ENCODE measurements around the gene PIRT.

The PIRT gene

DNA sequence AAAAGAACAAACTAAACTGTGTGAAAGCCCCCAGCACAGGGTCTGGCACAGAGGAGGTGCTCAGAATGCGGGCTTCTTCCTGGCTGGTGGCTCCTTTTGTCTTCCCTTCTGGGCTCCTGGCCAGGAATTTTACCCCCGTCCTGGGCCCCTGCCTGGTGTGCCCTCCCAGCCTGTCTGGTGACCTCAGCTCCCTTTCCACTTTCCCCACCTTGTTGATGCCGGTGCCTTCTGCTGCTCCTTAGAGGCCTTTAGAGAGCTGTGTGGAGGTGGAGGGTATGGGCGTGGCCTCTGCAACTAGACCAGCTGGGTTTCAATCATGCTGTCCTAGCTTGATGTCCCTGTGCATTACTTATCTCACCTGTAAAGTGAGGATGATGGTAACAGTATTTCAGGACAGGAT, 16.8 kb downstream of the PIRT start:
- DNase-seq (ENCODE audit: low spot score), result no peak

GRCh38 chr17:10815319-10815718, 22.6 kb downstream of the PIRT start:
- DNase-seq (ENCODE audit: low spot score), result no peak

DNA sequence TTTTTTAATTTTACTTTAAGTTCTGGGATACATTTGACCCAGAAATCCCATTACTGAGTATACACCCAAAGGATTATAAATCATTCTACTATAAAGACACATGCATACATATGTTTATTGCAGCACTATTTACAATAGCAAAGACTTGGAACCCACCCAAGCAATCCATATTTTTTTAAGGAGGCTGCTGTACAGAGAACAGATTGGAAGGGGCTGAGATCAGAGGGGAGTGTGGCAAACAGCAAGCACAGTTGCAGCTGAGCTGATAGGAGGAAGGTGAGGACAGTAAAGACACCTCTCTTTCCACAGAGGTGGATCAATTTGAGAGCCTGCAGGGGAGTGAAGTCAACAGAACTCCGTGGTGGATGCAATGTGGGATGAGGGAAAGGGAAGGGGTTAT, 23.8 kb downstream of the PIRT start:
- DNase-seq (ENCODE audit: low spot score), result no peak

GRCh38 chr17:10812674-10813073, 25.2 kb downstream of the PIRT start:
- no peak for DNase-seq (ENCODE audit: low spot score)

DNA sequence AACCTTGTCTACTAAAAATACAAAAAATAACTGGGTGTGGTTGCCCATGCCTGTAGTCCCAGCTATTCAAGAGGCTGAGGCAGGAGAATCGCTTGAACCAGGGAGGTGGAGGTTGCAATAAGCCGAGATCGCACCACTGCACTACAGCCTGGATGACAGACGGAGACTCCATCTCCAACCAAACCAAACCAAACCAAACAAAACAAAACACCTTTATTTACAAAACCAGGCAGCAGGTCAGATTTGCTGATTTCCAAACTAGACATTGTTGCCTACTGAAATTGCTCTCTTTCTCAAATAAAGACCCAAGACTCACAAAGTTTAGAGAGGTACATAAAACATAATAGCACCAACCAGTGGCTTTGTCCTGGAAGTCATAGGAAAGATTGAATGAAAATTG, 28.3 kb downstream of the PIRT start:
- DNase-seq (ENCODE audit: low spot score), result no peak

DNA sequence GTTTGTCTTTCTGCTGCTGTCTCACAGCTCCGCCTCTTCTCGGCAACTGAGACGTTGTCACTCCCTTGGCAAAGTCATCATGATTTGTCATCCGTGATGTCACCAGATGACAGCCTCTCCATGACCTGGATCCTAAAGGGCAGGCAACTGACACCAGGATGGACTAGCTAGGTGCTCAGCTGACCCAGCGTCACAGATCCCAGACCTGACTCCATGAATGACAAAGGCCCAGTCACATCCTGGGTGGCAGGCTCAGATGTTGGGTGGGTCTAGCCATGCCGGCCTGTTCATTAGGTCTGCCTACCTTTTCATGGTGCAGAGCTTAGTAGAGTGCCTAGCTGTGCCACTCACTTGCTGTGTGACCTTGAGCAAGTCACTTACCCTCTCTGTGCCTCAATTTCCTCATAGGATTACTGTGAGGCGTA, 30.2 kb downstream of the PIRT start:
- DNase-seq (ENCODE audit: low spot score), result no peak

- no peak for DNase-seq (ENCODE audit: low spot score)
Measured at GRCh38 chr17:10806545-10807262, 31.2 kb downstream of the PIRT start.

GRCh38 chr17:10805911-10806310, 32.0 kb downstream of the PIRT start:
- DNase-seq (ENCODE audit: low spot score), result no peak

DNA sequence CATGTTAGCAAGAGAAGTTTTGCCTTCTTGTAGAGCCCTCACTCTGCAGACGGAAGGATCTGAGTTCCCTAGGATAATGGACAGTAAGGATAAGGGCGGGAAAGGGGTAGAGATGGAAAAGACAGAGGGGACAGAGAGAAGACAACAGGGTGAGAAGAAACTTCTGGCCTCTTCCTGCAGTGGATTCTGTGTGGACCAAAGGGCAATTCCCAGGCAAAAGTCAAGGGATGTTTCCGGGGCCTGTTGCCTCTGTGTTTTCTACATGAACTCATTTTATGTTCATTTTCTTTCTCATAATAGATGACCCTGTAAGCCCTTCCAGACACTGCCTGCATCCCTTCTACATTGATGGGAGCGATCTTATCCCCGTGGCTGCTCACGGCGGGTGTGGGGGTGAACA, 33.3 kb downstream of the PIRT start:
- DNase-seq (ENCODE audit: low spot score), result no peak

GRCh38 chr17:10803830-10804475, 33.9 kb downstream of the PIRT start, which contains the start of gene TMEM238L:
TMEM238L (minus strand) TSS chr17:10804099; CDS start chr17:10803963, 136 bp downstream.
- no peak for DNase-seq (ENCODE audit: low spot score)

GRCh38 chr17:10803350-10803749, 34.5 kb downstream of the PIRT start:
- DNase-seq (ENCODE audit: low spot score), result no peak

DNA sequence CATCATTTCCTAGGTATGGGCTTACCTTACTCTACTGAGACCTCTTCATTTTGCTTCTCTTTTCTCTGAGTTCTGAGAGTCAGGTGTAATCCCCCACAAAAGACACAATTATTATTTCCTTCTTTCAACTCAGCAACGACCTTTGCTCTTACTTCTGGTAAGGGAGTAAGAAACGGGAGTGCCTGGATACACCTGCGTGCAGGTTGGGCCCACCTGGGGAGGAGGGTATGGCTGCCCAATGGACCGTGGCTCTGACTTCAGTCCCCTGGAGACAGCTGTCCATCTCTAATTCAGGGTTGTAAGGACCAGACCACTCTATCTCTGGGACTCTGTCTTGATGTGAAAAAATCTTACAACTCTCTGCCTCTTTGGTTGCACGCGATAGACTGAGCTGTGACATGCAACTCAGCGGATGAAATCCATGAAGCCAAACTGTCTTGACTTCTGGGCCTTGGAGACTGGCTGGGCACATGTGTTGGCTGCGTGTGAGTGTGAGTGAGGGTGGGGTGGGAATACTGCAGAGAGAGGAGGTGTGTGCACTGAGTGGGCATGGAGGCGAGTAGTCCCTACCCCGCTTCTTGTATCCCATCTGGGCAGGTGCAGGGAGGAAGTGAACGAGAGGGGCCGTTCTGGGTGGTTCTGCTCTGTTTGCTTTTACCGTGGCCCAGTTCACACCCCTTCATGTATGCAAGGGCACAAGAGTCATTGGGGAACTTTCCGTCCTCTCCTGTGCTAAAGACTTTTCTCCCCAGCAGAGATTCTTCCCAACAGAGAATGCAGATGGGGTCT, 35.2 kb downstream of the PIRT start:
- no peak for DNase-seq (ENCODE audit: low spot score)

DNA sequence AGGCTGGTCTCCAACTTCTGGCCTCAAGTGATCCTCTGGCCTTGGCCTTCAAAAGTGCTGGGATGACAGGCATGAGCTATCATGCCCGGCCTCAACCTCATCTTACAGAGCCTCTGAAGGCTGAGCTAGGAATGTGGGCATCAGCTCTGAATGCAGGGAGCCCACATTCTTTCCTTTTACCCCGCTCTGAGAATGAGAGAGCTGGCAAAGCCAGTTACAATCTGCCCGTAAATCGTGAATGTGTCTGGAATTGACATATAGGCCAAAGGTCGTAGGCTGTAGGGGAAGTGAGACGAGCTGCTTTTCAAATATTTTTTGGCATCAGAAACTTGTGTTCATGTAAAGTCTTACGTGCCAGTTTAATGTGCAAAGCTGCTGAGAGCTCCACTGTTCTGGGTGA, 38.5 kb downstream of the PIRT start:
- DNase-seq (ENCODE audit: low spot score), result no peak

DNA sequence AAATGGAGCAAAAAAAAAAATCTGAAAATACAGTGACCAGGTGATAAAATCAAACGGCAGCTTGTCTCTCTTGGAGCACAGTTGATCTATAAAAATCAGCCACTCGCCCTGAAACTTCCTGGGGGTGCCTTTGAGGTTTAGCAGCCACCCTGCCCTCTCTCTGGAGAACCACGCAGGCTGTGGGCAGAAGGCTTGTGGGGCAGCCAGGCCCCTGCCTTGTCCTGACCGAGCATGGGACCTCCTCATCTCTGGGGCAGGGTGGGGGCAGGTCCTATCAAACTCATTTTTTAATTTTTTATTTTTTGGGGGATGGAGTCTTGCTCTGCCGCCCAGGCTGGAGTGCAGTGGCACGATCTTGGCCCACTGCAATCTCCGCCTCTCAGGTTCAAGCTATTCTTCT, 39.0 kb downstream of the PIRT start:
- DNase-seq (ENCODE audit: low spot score), result no peak

DNA sequence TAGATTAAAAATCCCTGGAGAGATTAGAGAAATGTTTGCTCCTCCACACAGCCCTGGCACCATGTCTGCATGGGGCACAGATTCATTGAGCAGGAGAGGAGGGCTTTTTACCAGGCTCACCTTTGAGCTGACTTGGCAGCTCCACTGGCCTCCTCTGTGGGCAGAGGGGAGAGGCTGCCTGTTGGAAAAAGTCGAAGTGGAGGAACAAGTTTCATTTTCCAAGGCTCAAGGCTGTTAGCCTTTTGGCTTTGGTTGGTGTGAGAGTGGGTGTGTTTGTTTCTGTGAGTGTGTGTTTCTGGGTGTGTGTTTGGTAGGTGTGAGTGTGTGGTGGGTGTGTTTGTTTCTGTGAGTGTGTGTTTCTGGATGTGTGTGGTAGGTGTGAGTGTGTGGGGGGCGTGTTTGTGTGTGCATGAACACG, 39.5 kb downstream of the PIRT start:
- DNase-seq (ENCODE audit: low spot score), result no peak

GRCh38 chr17:10797476-10798328, 40.2 kb downstream of the PIRT start:
- DNase-seq (ENCODE audit: low spot score), result no peak

DNA sequence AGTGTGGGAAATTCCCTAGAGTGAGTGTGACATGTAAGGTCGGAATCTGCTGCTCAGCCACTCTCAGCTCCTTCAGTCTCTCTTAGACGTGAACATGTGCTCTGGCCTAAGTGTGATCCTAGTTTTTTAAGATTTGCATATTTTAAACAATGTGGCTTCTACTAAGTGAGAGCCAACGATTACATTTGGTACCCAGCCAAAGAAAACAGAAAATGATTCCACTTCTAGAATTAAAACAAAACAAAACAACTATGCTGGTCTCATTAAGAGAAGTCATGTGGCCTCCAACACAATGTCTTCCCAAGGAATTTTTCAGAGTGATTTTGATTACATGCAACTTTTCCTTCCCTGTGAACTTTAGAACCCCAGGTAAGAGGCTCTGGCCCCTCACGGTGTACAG, 44.1 kb downstream of the PIRT start:
- no peak for DNase-seq (ENCODE audit: low spot score)

- no peak for DNase-seq (ENCODE audit: low spot score)
Measured at GRCh38 chr17:10793256-10793655, 44.6 kb downstream of the PIRT start.

- no peak for DNase-seq (ENCODE audit: low spot score)
Measured at GRCh38 chr17:10792151-10792550, 45.7 kb downstream of the PIRT start.

DNA sequence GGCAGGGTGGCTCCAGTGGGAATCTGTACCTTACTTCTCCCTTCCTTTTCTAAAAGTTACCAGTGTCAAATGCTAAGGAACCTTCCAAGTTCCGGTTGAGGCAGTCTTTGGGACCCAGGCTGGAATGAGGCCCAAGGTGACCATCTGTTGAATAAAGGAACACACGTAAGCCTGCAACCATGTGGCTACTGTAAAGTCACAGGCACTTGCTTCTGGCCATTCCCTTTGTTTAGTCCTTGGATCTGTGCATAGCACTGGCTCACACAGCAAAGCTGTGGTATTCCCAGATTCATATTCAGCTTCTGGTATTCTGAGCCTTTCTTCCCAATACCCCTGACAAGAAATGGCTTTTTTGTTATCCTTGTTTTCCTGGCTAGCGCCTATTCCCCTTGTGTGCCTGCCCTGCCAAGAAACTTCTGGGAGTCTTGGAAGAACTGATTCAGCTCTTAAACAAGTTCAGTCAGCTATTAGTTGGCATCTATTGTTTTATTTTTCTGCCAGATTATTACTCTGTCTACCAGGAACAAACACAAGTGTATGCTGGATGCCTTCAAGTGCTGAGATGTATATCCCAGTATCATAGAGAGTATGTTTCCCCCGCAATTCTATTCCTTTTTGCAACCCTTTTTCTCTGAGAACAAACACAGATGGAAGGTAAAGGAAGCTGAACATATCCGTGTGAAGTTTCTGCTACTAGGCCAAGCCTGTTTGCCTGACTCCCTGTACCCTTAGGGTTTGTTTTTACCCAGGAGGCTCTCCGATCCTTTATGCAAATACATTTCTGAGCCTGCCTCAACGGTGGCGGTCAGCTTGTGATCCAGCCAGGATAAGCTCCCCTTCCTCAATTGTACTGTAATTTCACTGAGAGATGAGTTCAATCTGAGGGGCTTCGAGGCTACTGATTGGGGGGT, 47.1 kb downstream of the PIRT start:
- peak; percentile 28 for DNase-seq (ENCODE audit: low spot score)

- DNase-seq (ENCODE audit: low spot score), result no peak
Measured at GRCh38 chr17:10789694-10790271, 48.1 kb downstream of the PIRT start.

All from pons (tissue), 1 donor.